HG02840 (cell line): ENCODE data around the gene AGA.

Experiments used
- ATAC-seq: cut with Tn5 transposase; IDR thresholded peaks from one replicate; pipeline ENCODE4 v1.9.1; 2021; ENCODE audit warnings: mild to moderate bottlenecking, moderate library complexity, moderate number of reproducible peaks; ENCODE audit not compliant: unreplicated experiment, low FRiP score

AGA gene

GRCh38 chr4:177448850-177449249 lies 6.6 kb upstream of the AGA start:
- no peak for ATAC-seq

GRCh38 chr4:177447417-177448004 lies 5.3 kb upstream of the AGA start:
- no peak for ATAC-seq

DNA sequence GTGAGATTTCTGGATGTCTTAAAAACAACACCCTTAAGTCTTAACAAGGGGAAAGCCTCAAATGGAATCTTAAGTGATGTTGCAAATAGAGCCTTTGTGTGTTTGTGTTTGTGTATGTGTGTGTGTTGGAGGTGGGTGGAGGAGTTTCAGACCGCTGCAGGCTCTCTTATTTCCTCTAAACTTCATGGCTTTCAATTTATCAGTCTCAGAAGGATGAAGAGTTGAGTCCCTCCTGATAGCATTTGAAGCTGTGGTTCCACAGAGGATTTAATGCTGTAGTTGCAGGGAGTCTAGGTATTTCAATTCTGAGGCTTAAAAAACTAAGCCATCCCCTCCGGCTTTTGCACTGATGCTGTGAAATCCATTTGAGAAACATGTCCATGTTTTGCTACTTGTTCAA lies 4.3 kb upstream of the AGA start:
- ATAC-seq = no peak

DNA sequence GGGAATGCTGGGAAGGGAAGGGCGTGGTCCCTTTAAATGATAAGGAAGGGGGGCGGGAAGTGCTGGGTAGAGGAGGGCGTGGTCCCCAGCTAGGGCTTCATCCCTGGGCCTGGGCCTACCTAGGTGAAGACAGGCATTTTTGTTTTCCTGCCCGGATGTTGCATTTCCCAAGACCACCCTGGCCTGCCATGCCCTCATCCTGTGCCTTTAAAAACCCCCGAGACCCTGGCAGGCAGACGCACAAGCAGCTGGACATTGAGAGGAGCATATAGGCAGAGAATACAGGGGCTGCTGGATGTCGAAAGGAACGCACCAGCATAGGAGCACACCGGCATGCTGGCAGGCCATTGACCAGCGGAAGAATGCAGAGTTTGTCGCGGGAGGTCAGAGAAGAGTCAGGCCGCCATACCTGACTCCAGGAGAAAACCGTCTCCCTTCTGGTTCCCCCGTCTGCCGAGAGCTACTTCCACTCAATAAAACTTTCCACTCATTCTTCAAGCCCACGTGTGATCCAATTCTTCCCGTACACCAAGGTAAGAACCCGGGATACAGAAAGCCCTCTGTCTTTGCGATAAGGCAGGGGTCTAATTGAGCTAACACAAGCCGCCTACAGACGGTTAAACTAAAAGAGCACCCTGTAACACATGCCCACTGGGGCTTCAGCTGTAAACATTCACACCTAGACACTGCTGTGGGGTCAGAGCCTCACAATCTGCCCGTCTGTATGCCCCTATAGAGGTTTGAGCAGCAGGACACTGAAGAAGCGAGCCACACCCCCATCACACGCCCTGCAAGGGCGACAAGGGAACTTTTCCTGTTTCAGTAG lies 2.9 kb upstream of the AGA start:
- no peak for ATAC-seq

GRCh38 chr4:177441061-177441802 lies 1.0 kb downstream of the AGA start:
- peak; percentile 37 for ATAC-seq

DNA sequence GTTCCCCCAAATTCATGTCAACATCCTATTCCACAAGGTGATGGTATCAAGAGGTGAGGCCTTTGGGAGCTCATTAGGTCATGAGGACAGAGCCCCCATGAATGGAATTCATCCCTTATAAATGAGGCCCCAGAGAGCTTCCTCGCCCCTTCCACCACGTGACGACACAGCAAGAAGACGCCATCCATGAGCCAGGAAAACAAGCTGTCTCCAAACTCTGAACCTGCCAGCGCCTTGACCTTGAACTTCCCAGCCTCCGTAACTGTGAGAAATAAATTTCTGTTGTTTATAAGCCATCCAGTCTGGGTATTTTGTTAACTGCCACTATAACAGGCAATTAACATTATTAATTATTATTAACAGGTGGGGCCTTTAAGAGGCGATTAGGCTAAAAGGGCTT lies 5.8 kb downstream of the AGA start:
- ATAC-seq = no peak

DNA sequence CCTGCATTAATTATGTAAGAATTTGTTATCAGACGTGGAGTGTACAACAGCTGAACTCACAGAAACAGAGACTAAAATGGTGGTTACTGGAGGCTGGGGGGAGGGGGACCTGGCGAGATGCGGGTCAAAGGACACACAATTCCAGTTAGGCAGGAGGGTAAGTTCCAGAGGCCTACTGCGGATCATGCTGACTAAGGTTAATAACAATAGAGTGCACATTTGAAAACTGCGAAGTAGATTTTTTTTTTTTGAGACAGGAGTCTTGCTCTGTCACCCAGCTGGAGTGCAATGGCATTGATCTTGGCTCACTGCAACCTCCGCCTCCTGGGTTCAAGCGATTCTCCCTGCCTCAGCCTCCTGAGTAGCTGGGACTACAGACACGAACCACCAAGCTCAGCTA lies 7.6 kb downstream of the AGA start:
- ATAC-seq = no peak

GRCh38 chr4:177427192-177427591 lies 15.0 kb downstream of the AGA start:
- ATAC-seq = no peak

DNA sequence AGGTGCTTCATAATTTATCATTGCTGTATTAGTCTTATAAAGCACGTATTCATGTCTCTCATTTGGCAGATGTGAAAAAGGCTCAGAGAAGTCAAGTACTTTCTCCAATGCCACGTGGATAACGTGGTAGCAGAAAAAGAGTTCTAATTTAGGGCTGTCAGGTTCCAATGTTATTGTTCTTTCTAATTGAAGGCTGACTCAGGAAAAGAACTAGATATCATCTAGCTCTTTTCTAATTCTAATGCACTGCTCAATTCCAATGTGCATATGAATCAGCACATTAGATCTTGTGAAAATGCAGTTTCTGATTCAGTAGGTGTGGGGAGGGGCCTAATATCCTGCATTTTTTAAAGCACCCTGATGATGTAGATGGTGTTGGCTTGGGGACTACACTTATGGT lies 22.8 kb downstream of the AGA start:
- no peak for ATAC-seq

DNA sequence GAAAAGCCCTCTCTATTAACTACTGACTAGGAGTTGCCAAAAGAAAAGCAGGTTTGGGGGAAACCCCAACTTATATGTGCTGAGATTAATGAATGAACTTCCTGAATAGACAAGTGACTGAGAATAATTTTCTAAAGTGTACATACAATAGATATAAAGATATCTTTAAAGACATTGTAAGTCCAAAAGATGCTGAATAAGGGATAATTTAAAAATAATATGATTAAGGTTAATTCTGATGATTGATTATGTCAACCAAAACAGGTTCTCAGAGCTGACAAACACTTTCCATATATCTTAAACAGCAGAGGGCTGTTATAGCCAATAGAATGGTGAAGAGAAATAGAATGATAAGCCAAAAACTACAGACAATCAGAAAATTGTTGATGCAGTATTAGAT lies 28.6 kb downstream of the AGA start:
- no peak for ATAC-seq

DNA sequence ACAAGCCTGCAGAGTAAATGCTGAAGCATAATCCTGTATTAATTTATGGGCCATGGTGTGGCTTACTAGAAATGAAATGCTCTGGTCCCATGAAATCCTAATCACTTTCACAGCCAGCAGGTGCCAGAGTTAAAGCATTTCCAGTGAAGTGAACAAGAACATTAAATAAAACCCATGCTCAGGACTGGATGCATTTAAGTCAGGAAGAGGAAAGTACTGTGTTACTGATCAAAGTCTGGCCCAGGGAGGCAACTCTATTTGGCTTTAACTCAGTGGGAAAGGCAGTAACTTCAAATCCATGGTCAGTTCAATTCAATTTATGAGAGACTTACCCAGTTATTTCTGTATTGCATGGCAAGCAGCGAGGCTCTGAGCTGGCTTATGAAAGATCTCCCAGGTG lies 29.2 kb downstream of the AGA start:
- ATAC-seq = no peak

DNA sequence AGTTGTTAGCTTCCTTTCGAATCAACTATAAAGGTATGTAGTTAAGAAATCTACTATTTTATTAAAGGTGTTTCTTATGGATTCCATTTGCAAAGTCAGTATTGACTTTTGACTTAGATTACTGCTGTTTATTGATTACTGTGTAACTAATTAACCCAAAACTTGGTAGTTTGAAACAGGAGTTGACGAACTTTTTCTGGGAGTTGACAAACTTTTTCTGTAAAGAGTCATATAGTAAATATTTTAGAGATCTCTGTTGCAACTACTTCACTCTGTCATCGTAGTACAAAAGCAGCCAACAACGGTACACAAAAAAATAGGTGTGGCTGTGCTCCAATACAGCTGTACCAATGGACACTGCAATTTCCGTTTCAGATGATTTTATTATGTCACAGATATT lies 30.2 kb downstream of the AGA start:
- no peak for ATAC-seq

GRCh38 chr4:177410566-177410965 lies 31.7 kb downstream of the AGA start:
- ATAC-seq = no peak

DNA sequence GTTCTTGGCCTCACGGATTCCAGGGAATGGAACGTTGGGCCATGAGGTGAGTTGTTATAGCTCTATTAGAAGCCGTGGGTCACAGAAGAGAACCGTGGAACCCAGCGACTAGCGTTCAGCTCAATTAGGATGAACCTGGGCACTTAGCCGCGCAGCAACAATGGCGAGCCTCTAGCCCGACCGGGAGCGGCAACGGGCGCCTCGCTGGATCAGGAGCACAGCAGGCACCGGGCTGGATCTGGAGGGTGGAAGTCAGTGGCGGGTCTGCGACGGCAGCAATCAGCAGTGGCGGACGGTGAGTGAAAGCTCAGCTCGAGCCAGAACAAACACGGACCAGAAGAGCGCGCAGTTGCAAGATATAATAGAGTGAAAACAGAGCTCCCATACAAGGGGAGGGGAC lies 34.2 kb downstream of the AGA start:
- ATAC-seq = no peak

DNA sequence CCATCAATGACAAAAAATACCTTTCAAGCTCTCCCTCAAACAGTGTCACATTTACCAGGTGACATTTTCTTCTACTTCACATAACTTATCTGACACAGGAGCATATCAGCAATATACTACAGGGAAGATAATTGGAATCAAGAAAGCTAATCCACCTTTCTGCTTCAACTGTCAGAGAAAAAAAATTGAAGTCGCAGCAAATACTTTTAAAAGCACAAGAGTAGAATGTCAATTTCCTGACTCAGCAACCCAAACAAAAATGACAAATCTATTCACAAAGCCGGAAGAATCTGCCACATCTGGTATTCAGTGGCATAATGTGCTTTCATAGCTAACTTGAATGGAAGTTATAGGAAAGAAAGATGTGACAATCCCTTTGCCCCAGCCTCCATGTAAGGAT lies 36.7 kb downstream of the AGA start:
- ATAC-seq = no peak

DNA sequence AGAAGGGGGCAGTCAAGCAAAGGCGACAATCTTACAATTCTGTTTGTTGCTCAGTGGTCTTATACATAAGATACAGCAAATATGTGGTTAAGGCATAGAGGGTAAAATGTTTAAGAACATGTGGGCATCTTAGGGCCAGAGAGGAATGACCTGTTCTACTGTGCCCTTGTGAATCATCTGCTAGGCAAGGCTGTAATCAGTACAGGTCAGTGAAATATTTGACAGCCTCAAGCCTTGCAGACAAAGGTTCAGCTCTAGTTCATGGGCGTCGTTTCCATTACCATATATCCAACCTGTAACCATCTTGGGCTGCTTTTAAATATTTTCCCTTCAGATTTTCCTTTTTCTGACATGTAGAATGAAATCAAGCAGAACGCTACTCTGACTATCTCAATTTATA lies 37.3 kb downstream of the AGA start:
- no peak for ATAC-seq

DNA sequence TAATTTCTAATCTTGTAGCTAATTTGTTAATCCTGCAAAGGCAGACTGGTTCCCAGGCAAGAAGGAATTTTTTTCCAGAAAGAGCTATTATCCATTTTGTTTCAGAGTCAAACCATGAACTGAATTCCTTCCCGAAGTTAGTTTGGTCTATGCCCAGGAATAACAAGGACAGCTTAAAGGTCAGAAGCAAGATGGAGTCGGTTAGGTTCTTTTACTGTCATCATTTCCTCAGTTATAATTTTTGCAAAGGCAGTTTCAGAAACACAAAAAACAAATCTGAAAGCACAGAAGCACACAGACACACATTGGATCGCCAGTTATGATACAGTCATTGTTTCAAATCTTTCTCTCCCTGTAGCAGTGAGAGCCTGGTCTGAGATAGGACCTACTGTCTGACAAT lies 37.9 kb downstream of the AGA start:
- ATAC-seq = no peak

DNA sequence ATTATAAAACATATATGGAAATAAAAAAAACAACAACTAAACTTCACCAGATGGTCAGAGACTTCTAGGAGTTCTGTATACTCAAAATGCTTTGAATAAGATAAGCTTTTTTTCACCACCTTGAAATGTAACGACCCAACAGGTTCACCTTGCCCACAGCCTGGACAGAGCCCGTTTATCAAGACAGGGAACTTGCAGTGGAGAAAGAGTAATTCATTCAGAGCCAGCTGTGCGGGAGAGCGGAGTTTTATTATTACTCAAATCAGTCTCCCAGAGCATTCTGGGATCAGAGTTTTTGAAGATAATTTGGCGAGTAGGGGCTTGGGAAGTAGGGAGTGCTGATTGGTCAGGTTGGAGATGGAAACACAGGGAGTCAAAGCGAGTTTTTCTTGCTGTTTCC lies 38.5 kb downstream of the AGA start:
- ATAC-seq = no peak

DNA sequence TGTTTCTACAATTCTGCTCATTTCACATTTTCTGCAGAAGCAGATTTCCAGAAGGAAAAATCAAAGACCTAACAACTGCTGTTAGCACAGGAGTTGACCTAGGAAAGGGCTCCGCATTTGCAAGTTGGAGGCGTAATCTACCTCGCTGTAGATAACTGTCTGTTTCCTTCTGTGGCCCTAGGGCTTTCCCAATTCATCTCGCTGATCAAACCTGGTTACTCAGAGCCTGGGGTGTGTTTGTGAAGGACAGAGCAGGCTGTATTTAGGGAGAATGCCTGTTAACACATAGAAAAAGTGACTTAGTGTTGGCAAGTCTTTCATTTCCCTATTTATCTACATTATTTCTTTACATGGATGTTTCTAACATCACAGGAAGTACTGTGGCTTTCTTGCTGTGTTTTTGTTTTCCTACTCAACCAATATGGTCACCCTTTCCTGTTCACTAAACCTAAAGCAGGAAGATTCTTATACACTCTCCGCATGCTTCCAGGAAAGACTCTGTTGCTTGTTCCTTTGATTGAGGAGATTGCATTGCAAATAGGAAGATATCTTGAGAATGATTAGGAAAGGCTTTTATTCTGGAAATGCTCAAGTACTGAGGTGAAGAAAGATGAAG lies 40.5 kb downstream of the AGA start:
- no peak for ATAC-seq

- no peak for ATAC-seq
These were observed 42.2 kb downstream of the AGA start for GRCh38 chr4:177400030-177400429.

- no peak for ATAC-seq
These were observed 45.9 kb downstream of the AGA start for GRCh38 chr4:177396352-177396751.
